Esophagus squamous epithelium (tissue), 5 donors: ENCODE data around the gene HJV. TPM values are rescaled to one million over a fixed set of nuclear protein-coding genes. Genes with fewer than 3 reads are reported as not detected.

Experiments
- DNase-seq: peaks from one replicate; lab custom pipeline; 2025; lab: John Stamatoyannopoulos, UW
- H3K27ac ChIP-seq, 4 donors: fragments of 200-600 bp; sonication (generic); one replicate each; pipeline ENCODE4 v1.5.1; 2016 to 2019; ENCODE audit warnings: mild to moderate bottlenecking in 1 of 4
- H3K27me3 ChIP-seq, 4 donors: fragments of 200-600 bp; sonication (generic); 1 replicate in 3 of 4; 2 replicates in 1 of 4; pipeline versions ENCODE4 v1.5.1 to v1.6.0; 2017 to 2021; ENCODE audit warnings: antibody characterized with exemption in 1 of 4
- H3K36me3 ChIP-seq, 3 donors: fragments of 200-600 bp; sonication (generic); one replicate each; pipeline ENCODE4 v1.5.1; 2016 to 2019
- H3K4me1 ChIP-seq, 3 donors: fragments of 200-600 bp; sonication (generic); one replicate each; pipeline ENCODE4 v1.5.1; 2017 to 2019
- H3K4me3 ChIP-seq, 4 donors: fragments of 200-600 bp; sonication (generic); 1 replicate in 3 of 4; 2 replicates in 1 of 4; pipeline ENCODE4 v1.5.1; 2016 to 2019; ENCODE audit warnings: mild to moderate bottlenecking in 2 of 4, moderate library complexity in 1 of 4
- H3K9me3 ChIP-seq, 3 donors: fragments of 200-600 bp; sonication (generic); one replicate each; pipeline ENCODE4 v1.5.1; 2016 to 2019
- CTCF ChIP-seq, 6 experiments: fragments of 450-650 bp in 4 of 6; fragments of 200-600 bp in 2 of 6; sonication (generic) in 2 of 6; IDR thresholded peaks; one replicate each; pipeline ENCODE4 v1.5.1; 2016 to 2019; ENCODE audit warnings: antibody characterized with exemption in 6 of 6, mild to moderate bottlenecking in 4 of 6, moderate library complexity in 4 of 6
- POLR2A ChIP-seq, 4 donors: fragments of 450-650 bp; IDR thresholded peaks; one replicate each; pipeline ENCODE4 v1.6.1; 2017; ENCODE audit warnings: antibody characterized with exemption in 4 of 4, mild to moderate bottlenecking in 4 of 4, moderate library complexity in 3 of 4
- WGBS, 2 donors: methylation state at CpG; one replicate each; pipeline ENCODE4 v1.1.5; 2018; 5-methylcytosine and 5-hydroxymethylcytosine counted together
- intact Hi-C: fragments of 100-400 bp; cut with DNase I; formaldehyde crosslinking; loops from one replicate; pipeline ENCODE4 v1.15.0; 2022
- total RNA-seq, 4 donors: library from RNA; depleted of rRNA; stranded (reverse); fragments of >200 nt; gene quantifications; one replicate each; pipeline ENCODE4 v1.1.0, GENCODE V29; 2016
- donor health status: DM: yes; HTN: yes; CAD: no.

HJV gene
- total RNA-seq, 4 donors from 2014 or later: not detected

GRCh38 chr1:146007489-146008133 lies 13.9 kb downstream of the HJV start:
- Histone ChIP-seq H3K36me3 (no peaks in the 10 kb centered on the region), H3K27ac (peak overlapping the region in 3 of 4 donors; percentile 84 to 90 (median 88)), H3K4me3 (peak overlapping the region in 1 of 4 donors; percentile 34), H3K4me1 (peaks cover 10 to 46% (median 11%) of the 10 kb centered on the region in 3 donors), H3K27me3 (no peaks in the 10 kb centered on the region), H3K9me3 (no peaks in the 10 kb centered on the region)
- TF ChIP-seq POLR2A (IDR thresholded peaks at IDR 0.05): no peak
- no peak for TF ChIP-seq CTCF (IDR thresholded peaks at IDR 0.05)
- no peak for DNase-seq
- WGBS, 2 donors: 78 to 83% methylated on average over 4 to 8 of the region's 8 CpGs
- intact Hi-C loops: loop anchor here (2.0 kb wide), 1 partner anchor 29 kb away; no protein-coding TSS in a partner anchor

- Histone ChIP-seq H3K4me1 (peaks cover 20 to 68% (median 43%) of the 10 kb centered on the region in 3 donors), H3K9me3 (no peaks in the 10 kb centered on the region), H3K27me3 (no peaks in the 10 kb centered on the region), H3K4me3 (peak overlapping the region in 1 of 4 donors; percentile 19), H3K27ac (peak overlapping the region; percentile 59 to 99 (median 86)), H3K36me3 (no peaks in the 10 kb centered on the region)
- 92 to 93% methylated on average over 2 of the region's 2 CpGs for WGBS, 2 donors
- TF ChIP-seq CTCF (IDR thresholded peaks at IDR 0.05) (no peak), POLR2A (IDR thresholded peaks at IDR 0.05) (no peak)
- no peak for DNase-seq
- intact Hi-C loops: no loop called here
These were observed 19.8 kb downstream of the HJV start for GRCh38 chr1:146001709-146002108.

- DNase-seq: no peak
- Histone ChIP-seq H3K27ac (peak overlapping the region; percentile 93 to 99 (median 98)), H3K36me3 (peaks cover 5 to 10% (median 9%) of the 10 kb centered on the region in 3 donors), H3K27me3 (no peaks in the 10 kb centered on the region), H3K4me3 (peak overlapping the region in 3 of 4 donors; percentile 23 to 82 (median 76)), H3K4me1 (peaks cover 16 to 57% (median 33%) of the 10 kb centered on the region in 3 donors), H3K9me3 (no peaks in the 10 kb centered on the region)
- TF ChIP-seq CTCF (IDR thresholded peaks at IDR 0.05) (peak in 1 of 6 experiments; percentile 2), POLR2A (IDR thresholded peaks at IDR 0.05) (peak in 3 of 4 donors; percentile 13 to 73 (median 30))
- 10 to 19% methylated on average over 5 of the region's 5 CpGs for WGBS, 2 donors
- intact Hi-C loops: no loop called here
These were observed 22.1 kb downstream of the HJV start for GRCh38 chr1:145999321-146000024.

GRCh38 chr1:145997718-145998023 lies 23.9 kb downstream of the HJV start:
- intact Hi-C loops: no loop called here
- no peak for DNase-seq
- Histone ChIP-seq H3K27ac (peak overlapping the region; percentile 93 to 99 (median 98)), H3K9me3 (no peaks in the 10 kb centered on the region), H3K4me1 (peaks cover 16 to 75% (median 33%) of the 10 kb centered on the region in 3 donors), H3K36me3 (peaks cover 16 to 28% (median 24%) of the 10 kb centered on the region in 3 donors), H3K4me3 (peak overlapping the region; percentile 57 to 82 (median 78)), H3K27me3 (no peaks in the 10 kb centered on the region)
- WGBS, 2 donors: 12 to 29% methylated on average over 3 of the region's 3 CpGs
- peak in 2 of 6 experiments; percentile 21 to 26 for TF ChIP-seq CTCF (IDR thresholded peaks at IDR 0.05)
- TF ChIP-seq POLR2A (IDR thresholded peaks at IDR 0.05): no peak
